ENCODE measurements around the gene DCDC2C.

DNA sequence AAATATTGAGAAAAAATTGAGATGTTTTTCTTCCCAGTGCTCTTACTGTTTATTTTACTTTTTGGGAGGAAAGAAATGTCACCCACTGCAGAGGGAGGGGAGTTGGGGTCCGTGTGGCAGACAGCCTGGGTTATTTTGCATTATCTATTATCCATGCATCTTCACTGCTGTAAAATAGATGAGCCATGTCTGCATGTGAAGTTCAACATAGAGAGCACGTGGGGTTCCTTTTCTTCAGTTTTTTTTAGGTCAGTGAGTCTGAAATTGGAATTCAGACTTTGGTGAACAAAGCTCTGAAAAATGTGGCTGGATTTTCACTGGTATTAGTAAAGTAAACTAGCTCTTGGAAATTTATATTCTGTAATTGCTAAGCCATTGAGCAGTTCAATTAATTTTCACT lies 2.4 kb downstream of the DCDC2C start:
- TF ChIP-seq POLR2A (IDR thresholded peaks at IDR 0.05) = no peak
- TF ChIP-seq, protein P1, sequence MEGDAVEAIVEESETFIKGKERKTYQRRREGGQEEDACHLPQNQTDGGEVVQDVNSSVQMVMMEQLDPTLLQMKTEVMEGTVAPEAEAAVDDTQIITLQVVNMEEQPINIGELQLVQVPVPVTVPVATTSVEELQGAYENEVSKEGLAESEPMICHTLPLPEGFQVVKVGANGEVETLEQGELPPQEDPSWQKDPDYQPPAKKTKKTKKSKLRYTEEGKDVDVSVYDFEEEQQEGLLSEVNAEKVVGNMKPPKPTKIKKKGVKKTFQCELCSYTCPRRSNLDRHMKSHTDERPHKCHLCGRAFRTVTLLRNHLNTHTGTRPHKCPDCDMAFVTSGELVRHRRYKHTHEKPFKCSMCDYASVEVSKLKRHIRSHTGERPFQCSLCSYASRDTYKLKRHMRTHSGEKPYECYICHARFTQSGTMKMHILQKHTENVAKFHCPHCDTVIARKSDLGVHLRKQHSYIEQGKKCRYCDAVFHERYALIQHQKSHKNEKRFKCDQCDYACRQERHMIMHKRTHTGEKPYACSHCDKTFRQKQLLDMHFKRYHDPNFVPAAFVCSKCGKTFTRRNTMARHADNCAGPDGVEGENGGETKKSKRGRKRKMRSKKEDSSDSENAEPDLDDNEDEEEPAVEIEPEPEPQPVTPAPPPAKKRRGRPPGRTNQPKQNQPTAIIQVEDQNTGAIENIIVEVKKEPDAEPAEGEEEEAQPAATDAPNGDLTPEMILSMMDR (IDR thresholded peaks at IDR 0.05) = no peak
